Activated CD4-positive, alpha-beta T cell treated with anti-CD3 and anti-CD28 coated beads, Interleukin-2, amount 50 U/mL, for 4 hours (primary cell): ENCODE measurements around the gene SNX21.
"Not testable (repeated sequence)": the region's sequence is repeated elsewhere in the genome, so short reads cannot be mapped to it uniquely, and the experiment has no call there.

Experiments used
- DNase-seq, 2 experiments: peaks; one replicate each; pipeline ENCODE4 v3.0.0-alpha.2; 2020

SNX21 gene

GRCh38 chr20:45823949-45824835 is 9.4 kb upstream of the SNX21 start:
- DNase-seq, result peak; percentile 43 to 50

DNA sequence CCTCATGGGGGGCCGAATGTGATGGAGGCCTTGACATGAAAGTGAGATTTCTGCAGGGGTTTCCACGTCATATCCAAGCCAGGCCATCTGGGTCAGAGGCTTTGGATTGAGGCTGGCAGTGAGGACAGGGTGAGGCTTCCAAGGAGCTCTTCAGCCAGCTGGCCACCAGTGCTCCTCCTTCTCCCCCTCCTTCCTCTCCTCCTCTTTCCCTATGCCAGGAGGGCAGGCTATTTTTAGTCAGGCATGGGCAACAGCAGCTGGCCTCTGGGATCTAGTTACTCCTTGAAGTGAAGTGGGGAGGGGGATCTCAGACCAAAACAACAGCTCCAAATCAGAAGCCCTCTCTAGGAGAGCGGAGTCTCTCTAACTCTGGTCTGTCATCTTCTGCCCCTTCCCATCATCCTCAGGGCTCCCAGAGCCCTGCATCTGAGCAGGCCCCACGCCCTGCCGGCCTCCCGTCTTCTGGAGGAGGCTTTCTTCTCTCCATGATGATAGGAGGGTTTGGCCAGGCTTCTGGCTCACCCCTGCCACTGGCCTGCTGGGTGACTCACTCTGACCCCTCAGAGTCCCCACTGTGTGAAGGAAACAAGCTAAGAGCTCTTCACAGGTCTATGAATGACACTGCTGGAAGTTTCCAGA is 7.1 kb upstream of the SNX21 start:
- DNase-seq, result no peak

DNA sequence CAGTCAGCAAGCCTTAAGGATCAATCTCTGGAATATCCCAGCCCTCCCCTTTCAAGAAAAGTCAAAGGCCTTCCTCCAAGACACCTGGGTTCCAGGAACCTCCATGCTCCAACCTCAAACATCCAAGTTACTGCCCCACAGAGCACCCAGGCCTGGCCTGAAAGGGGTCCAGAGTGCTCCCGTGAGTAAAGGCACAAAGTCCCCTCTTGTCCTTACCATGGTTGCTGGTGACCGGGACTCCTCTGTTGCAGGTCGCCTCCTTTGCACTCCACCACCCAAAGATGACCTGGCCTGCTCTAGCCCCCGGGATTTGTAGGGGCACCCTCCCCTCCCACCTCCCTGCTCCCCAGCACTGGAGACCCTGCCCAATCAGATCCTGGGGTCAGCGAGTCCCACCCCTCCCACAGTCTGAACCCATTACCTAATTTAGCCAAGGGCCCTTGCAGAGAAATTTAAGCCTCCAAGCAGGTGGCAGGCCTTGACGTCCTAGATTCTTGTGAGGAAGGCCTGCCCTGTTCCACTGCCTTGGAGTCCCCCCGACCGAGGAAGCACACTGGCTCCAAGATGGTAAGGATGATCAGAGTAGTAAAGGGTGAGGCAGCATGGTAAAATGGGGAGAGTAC is 6.5 kb upstream of the SNX21 start, which contains the start of gene TNNC2:
TNNC2 (minus strand) TSS at position 283 of the 623 bp plus-strand sequence; CDS start at position 219, 64 bp downstream.
- DNase-seq, result no peak

DNA sequence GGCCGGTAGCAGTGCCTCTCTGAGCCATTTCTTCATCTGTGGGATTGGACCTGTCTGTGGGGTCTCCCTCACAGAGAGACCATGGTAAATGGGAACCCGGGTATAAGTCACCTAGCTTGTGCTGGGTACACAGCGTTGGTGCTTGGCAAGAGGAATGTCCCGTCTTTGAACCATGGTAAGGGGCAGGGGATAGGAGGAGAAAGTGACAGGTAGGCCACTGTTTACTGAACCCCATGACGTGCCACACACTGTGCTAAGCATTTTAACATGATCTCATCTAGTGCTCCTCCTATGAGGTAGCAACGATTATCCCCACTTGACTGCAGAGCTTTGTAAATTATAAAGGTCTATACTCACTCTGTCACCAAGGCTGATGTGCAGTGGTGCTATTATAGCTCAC is 5.9 kb upstream of the SNX21 start:
- DNase-seq, result no peak

DNA sequence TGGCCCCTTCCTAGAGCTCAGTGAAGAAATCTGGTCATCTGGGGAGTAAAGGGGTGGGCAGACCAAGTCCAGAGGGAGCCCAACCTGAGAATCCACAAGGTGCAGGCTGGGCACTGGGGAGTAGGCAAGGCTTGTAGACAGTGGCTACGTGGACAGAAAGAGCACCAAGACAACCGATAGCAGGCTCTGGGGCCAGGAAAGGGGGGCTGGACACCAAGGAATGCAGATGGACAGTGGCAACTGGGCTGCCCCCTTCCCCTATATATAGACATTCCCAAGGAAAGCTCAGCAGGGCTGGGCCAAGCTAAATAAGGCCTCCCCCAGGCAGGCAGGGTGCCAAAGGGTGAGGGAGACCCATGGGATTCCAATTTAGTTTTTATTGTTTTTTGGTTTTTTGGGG is 5.0 kb upstream of the SNX21 start:
- DNase-seq, result no peak

GRCh38 chr20:45829673-45830106 is 3.9 kb upstream of the SNX21 start:
- DNase-seq, result not testable (repeated sequence)

DNA sequence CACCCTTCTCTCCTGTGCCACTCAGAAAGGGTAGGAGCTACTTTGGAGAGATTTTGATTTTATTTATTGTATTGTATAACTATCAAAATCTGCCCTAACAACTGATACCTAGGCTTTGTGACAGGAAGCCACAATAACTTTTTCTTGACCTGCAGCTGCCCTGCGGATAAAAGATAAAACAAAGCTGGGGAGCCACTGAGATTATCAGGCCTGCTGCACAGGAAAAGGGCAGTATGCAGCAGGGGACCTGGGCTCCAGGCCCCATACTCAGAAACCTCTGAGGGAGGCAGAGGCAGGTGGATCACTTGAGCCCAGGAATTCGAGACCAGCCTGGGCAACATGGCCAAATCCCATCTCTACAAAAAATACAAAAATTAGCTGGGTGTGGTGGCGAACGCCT is 980 bp upstream of the SNX21 start:
- DNase-seq, result no peak

DNA sequence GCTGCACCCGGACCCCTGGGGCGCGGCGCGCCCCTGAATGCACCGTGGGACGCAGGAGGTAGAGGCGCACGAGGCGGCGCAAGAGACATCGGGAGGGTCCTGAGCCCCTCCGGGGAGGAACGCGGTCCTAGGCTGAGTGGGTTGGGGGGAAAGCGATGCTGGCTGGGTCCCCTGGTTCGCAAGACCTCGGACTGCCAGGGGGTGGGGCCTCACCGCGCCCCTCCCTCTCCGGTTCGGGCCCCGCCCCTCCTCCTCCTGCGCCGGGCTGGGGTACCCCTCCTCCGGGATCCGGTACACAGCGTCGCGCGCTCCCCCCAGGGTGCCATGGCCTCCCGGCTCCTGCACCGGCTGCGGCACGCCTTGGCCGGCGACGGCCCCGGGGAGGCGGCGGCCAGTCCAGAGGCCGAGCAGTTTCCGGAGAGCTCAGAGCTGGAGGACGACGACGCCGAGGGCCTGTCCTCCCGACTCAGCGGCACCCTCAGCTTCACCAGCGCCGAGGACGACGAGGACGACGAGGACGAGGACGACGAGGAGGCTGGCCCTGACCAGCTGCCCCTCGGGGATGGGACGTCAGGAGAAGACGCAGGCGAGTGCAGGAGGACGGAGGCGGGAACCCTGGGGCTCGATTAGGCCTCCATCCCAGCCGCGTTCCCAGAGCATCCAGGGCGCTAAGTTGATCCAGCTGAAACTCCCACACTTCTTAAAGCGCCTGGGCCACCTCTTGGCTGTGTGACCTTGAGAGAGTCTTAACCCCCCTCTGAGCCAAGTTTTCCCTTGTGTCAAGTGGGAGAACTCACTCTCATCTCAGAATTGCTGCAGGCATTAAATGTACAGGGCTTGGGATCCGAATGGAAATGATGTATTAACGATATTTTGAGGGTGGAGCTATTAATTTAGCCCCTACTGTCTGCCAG is 541 bp downstream of the SNX21 start:
- peak; percentile 31 to 37 for DNase-seq

GRCh38 chr20:45834797-45835161 is 1.2 kb downstream of the SNX21 start:
- DNase-seq, result no peak

DNA sequence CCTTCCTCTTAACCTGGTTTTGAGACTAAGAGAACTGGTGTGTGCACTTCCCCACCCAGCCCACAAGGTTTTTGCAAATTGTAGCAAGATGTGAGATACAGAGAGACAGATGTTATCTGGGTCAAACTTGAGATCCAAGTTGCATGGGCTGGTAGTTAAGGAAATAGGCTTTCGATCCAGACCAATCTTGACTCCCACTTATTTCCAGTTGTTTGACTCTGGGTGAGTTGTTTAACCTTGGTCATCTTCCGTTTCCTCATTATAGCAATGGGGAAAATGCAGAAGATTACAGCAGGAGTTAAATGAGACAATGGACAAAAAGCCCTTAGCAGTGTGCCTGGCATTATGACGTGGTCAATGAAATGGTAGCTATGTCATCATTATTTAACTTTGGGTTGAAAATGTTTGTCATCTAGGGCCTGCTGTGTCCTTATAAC is 1.7 kb downstream of the SNX21 start:
- DNase-seq, result no peak

DNA sequence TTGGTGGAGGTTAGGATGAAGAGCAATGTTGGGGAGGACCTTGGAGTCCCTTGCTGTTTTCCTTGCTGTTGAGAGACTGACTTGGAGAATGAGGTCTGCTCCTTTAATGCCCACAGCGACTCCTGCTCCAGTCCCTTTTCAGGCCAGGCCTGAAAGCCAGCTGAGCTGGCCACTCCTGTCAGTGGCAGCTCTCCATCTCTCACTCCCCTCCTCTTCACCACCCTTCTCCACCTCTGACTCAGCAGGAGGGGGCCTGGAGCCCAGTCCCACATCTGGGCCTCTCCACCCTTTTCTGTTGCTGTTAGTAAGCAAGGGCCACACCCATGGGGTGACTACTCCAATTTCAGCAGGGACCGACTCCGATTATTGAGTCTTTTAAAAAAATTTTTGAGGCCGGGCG is 2.2 kb downstream of the SNX21 start:
- DNase-seq, result no peak

DNA sequence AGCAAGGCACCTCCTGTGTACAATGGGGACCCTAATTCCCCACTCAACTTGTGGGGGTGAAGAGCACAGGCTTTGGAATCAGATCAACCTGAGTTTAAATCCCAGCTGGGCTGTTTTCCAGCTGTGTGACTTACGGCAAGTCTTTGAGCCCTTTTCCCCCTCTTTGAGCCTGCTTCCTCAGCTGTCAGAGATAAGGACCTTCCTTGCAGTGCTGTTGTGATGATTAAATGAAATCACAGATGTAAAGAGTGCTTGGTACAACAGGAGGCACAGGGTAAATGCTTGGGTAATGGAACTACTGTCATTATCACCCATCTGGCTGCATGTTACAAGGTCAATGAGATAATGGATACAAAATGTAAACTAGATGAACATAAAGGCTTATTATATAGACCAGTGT is 3.2 kb downstream of the SNX21 start:
- no peak for DNase-seq

DNA sequence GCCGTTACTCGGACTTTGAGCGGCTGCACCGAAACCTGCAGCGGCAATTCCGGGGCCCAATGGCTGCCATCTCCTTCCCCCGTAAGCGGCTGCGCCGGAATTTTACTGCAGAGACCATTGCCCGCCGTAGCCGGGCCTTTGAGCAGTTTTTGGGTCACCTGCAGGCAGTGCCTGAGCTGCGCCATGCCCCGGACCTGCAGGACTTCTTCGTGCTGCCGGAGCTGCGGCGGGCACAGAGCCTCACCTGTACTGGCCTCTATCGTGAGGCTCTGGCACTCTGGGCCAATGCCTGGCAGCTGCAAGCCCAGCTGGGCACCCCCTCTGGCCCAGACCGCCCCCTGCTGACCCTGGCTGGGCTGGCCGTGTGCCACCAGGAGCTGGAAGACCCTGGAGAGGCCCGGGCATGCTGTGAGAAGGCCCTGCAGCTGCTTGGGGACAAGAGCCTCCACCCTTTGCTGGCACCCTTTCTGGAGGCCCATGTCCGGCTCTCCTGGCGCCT is 7.2 kb downstream of the SNX21 start:
- no peak for DNase-seq

DNA sequence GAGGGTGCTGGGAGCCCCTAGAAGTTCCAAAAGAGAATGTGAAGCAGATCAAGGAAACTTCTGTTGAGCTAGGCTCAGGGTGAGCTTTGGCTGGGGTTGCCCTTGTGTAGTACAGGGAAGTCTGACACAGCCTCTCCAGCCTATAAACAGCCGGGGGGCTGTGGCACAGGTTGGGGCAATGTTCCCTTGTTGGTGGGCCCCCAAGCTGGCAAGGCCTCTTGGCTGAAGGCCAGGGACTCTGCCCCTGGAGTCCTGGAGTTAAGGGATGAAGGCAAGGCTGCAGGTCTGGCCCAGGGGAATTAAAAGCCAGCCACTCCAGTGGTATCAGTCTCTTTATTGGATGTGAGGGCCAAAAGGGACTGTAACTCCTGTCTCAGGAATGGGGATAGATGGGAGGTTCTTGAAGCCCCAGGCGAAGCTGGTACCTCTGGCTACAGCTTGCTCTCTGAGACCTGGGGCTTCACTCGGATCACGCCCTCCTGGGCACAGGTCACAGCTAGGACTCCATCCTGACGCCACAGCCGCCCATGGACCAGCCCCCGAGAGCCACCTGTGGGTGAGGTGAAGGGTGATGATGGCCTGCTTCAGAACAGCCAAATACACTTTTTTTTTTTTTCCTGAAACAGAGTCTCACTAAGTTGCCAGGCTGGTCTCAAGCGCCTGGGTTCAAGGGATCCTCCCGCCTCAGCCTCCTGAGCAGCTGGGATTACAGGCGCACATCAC is 8.0 kb downstream of the SNX21 start:
- DNase-seq, result no peak

GRCh38 chr20:45842169-45842812 is 8.7 kb downstream of the SNX21 start:
- DNase-seq, result no peak

GRCh38 chr20:45843506-45843905 is 9.9 kb downstream of the SNX21 start:
- DNase-seq, result no peak

DNA sequence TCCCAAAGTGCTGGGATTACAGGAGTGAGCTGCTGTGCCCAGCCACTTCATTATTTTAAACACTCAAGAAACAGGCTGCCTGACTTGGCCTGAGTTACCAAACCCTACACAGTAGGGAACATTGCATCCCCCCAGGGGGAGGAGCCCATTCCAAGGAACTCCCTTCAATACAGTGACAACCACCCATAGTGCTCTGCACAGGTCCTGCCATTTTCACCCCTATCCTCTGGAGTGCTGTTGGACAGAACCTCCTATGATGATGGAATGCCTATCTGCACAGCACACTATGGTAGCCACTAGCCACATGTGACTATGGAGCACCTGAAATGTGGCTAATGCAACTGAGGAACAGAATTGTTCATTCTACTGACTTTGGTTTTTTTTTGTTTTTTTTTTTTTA is 11.9 kb downstream of the SNX21 start:
- DNase-seq, result no peak

DNA sequence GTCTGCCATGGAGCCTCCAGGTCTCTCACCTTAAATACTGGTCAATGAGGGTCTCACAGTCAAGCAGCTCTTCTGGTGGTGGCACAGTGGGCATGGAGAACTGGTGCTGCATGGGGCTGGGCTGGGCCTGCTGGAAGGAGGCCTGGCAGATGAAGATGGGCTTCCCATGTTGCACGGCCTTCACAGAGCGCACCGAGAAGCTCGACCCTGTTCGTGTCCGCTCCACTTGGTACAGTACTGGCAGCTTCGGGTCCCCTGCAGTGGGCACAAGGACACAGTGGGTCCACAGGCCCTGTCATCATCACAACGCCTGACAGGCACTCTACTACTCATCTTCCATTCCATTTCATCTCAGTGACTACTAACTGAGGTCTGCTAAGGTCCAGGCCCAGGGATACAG is 14.8 kb downstream of the SNX21 start:
- DNase-seq, result no peak

- DNase-seq, result no peak
These were observed 15.5 kb downstream of the SNX21 start for GRCh38 chr20:45848969-45849582.

DNA sequence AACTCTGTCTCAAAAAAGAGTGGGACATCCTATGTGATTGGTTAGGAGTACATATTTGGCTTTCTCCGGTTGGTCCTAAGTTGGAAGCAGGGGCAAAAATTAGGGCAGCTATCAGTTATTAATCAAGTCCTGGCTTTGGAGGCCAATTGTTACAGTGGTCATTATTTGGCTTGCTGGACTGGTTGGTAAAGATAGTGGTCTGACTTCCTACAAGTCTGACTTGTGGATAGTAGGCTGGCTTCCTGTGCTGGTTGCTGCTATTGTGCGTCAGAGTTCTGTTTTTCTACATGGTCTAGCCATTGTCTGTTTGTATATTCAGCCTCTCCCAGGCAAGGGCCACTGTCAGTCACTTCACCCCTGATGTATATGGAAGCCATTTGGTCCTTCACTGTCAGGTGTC is 16.6 kb downstream of the SNX21 start:
- no peak for DNase-seq

DNA sequence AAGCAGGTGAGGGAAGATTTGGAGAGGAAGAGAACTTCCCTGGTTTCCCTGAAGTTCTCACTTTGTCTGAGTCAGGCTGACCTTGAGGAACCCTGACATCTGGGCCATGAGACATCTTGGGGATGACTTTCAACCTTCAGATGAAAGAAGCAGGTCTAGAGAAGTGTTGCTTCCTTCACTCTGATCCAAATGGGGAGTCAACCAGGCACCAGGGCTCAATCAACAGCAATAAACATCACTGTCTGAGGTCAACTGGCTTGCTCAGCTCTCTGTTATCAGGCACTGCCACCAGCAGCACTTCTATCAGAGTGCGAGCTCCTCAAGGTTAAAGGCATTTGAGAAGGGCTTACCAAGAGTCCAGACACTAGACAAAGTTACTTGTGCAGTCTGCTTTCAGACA is 17.3 kb downstream of the SNX21 start:
- no peak for DNase-seq
